GM10248 (cell line): ENCODE measurements around the gene CINP.
"Not testable (repeated sequence)": the region's sequence is repeated elsewhere in the genome, so short reads cannot be mapped to it uniquely, and the experiment has no call there.

Experiments used
- CTCF ChIA-PET: fragments of 300-600 bp; sonication (Branson Sonifier 250); formaldehyde crosslinking; extraction: SDS; loops from one replicate; lab custom pipeline; 2021; ENCODE audit warnings: antibody characterized with exemption; lab: Yijun Ruan, JAX
- POLR2A ChIA-PET: fragments of 350-650 bp; sonication (Branson Sonifier 250); formaldehyde crosslinking; extraction: SDS; loops from one replicate; lab custom pipeline; 2020; ENCODE audit warnings: antibody characterized with exemption; lab: Yijun Ruan, JAX
- DNase-seq: peaks from one replicate; pipeline ENCODE4 v3.0.0; 2012; ENCODE audit errors: extremely low spot score
- TF ChIP-seq, protein P1 (sequence below): IDR thresholded peaks from 2 replicates; pipeline ENCODE4 v1.5.1; 2012; ENCODE audit warnings: mild to moderate bottlenecking, low read depth; ENCODE audit errors: extremely low read depth, missing control alignments, control extremely low read depth

The CINP gene

DNA sequence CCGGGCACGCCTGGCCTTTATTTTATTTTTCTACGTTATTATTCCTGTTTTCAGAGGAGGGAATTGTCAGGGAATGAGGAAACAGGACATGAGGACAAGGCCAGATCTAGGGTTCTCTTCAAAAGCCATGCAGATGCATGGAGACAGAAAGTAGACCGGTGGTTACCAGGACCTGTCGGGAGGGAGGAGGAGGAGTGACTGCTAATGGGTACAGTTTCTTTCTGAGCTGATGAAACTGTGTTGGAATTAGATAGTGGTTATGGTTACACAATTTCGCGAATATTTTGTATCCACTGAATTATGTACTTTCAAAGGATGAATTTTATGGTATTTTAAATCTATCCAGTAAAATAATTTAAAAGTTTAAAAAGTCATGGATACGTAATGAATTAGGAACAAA is 31.9 kb downstream of the CINP start:
- DNase-seq, result no peak
- CTCF ChIA-PET, result no interaction called here
- POLR2A ChIA-PET, result no interaction called here

DNA sequence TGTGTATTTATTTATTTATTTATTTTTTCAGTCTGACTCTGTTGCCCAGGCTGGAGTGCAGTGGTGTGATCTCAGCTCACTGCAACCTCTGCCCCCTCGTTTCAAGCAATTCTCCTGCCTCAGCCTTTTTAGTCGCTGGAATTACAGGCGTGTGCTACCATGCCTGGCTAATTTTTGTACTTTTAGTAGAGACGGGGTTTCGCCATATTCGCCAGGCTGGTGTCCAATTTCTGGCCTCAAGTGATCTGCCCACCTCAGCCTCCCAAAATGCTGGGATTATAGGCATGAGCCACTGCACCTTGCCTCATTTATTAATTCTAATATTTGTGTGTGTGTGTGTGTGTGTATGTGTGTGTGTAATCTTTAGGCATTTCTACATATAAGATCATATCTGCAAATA is 33.3 kb downstream of the CINP start:
- POLR2A ChIA-PET, DNase-seq: not testable (repeated sequence)
- CTCF ChIA-PET, result interaction anchor here (2.0 kb wide), 1 partner anchor 11 kb away, joined by 5 read pairs; no protein-coding TSS in a partner anchor

More for the DNA sequence above, 31.9 kb downstream of the CINP start:
- TF ChIP-seq, protein P1, sequence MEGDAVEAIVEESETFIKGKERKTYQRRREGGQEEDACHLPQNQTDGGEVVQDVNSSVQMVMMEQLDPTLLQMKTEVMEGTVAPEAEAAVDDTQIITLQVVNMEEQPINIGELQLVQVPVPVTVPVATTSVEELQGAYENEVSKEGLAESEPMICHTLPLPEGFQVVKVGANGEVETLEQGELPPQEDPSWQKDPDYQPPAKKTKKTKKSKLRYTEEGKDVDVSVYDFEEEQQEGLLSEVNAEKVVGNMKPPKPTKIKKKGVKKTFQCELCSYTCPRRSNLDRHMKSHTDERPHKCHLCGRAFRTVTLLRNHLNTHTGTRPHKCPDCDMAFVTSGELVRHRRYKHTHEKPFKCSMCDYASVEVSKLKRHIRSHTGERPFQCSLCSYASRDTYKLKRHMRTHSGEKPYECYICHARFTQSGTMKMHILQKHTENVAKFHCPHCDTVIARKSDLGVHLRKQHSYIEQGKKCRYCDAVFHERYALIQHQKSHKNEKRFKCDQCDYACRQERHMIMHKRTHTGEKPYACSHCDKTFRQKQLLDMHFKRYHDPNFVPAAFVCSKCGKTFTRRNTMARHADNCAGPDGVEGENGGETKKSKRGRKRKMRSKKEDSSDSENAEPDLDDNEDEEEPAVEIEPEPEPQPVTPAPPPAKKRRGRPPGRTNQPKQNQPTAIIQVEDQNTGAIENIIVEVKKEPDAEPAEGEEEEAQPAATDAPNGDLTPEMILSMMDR, result no peak

DNA sequence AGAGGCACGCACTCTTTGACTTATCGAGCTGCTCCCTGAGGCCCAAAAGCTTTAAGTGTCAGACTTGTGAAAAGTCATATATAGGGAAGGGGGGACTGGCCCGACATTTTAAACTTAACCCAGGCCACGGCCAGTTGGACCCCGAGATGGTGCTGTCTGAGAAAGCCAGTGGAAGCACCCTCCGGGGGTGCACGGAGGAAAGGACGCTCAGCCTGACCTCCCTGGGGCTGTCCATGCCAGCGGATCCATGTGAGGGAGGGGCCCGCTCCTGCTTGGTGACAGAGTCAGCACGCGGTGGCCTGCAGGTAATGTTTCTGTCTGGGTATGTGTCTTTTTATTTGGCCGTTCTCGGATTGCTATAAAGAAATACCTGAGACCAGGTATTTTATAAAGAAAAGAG is 36.1 kb downstream of the CINP start:
- POLR2A ChIA-PET, result no interaction called here
- DNase-seq, result no peak
- CTCF ChIA-PET, result interaction anchor here (0.6 to 2.3 kb wide), 2 partner anchors 9 to 12 kb away, joined by 3 to 9 read pairs; no protein-coding TSS in a partner anchor
- TF ChIP-seq, protein P1, result no peak

DNA sequence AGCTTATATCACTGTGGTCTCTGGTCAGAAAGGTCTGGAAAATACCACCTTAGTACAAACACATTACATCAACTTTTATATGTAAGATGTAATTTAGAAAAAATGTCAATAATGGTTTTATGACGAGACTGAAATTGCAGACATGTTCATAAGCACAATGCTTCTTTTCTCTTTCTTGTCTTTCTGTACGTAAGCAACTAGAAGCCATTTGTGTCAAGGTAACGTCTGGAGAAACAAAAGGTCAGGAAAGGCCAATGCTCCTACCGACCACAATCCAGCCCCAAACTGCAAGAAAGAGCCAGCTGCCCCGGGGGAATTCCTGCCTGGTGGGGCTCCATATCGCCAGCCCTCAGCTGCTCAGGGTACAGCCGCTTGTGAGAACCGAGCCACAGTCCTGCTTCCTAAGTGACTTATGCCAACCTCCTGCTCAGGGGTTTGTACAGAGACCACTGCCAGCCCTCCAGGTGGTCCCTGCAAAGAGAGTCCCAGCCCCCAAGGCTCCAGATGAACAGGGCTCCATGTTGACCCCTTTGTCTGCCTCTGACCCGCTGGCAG is 36.8 kb downstream of the CINP start:
- ChIA-PET POLR2A (no interaction called here), CTCF (interaction anchor here (1.1 to 2.3 kb wide), 2 partner anchors 11 to 89 kb away, joined by 3 to 9 read pairs; no protein-coding TSS in a partner anchor)
- no peak for DNase-seq
- TF ChIP-seq, protein P1, result no peak

DNA sequence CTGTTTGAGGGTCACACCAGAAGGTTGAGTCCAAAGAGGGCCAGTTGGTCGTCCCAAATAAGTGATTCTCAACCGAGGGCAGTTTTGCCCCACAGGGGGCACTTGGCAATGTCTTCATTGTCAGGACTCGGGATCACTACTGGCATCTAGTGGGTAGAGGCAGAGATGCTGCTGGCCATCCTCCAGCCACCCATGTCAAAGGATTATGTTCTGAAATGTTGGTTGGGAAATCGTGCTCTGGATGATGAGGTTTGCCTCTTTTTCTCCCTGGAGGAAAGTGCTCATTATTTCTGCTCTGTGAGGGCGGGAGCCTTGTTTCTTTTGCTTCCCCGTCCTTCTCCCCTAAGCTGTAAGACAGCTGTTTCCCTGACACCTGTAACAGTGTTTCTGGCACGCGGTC is 39.6 kb downstream of the CINP start:
- ChIA-PET CTCF (interaction anchor here (2.4 kb wide), 1 partner anchor 12 kb away, joined by 8 read pairs; no protein-coding TSS in a partner anchor), POLR2A (no interaction called here)
- TF ChIP-seq, protein P1, result peak; percentile 35
- no peak for DNase-seq

DNA sequence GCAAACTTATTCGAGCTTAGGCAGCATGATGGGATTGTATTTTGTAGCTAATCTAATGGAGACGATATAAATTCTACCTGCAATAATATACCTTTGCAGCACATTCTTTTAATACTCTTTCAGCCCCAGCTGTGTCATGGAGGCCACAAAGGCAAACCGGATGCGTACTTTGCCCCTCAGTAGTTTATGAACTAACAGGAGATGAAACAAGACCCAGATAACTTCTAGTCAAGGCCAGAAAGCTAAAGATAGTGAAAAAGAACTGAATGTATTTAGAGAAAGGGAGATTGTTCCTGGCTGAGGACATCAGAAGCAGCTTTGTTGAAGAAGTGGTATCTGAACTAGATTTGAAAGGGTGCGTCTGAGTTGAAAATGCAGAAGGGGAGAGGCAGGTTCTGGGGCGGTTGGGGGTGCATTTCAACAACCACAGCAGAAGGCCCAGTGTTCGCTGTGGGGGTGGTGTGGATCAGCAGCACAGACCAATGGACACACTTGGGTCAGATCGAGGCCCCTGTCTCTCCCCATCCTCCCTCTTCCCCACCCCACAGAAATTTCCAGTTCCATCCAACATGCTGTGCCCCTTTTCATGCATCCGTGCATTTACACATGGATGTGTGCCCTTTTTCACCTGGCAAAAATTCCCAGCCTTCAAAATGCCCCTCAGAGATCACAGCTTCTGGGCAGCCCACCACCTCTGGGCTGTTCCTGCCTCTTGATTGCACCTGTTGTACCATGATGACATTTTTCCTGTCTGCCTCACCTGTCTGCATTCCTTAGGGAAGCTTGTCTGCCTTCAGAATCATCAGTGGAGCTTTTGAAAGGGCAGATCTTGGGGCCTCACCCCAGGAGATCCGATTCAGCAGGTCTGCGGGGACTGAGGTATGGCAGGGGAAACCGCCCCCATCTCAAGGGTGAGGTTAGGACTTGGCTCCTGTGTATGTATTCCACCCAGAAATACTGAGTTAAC is 41.0 kb downstream of the CINP start:
- DNase-seq, result no peak
- ChIA-PET CTCF (interaction anchor here (0.8 to 2.7 kb wide), 4 partner anchors 11 to 203 kb away, joined by 3 to 8 read pairs (median 6); no protein-coding TSS in a partner anchor), POLR2A (no interaction called here)
- TF ChIP-seq, protein P1, result no peak
